B cell (primary cell): ENCODE results near the gene FBRS. TPM values are rescaled to one million over a fixed set of nuclear protein-coding genes. Genes with fewer than 3 reads are reported as not detected.

Experiments
- ATAC-seq: fragments of 200-7000 bp; cut with Tn5 transposase; one replicate; pipeline ENCODE4 v1.10.0; 2021; ENCODE audit warnings: low read depth, mild to moderate bottlenecking, moderate number of reproducible peaks, moderate library complexity
- CTCF ChIA-PET: fragments of 350-600 bp; sonication (Branson Sonifier 250); formaldehyde crosslinking; loops from one replicate; lab custom pipeline; 2021; ENCODE audit warnings: antibody characterized with exemption, inconsistent platforms; lab: Charles Lee
- POLR2A ChIA-PET: fragments of 350-600 bp; sonication (Branson Sonifier 250); formaldehyde crosslinking; loops from one replicate; lab custom pipeline; 2021; ENCODE audit warnings: antibody characterized with exemption; lab: Charles Lee
- DNase-seq: peaks from one replicate; pipeline ENCODE4 v3.0.0; 2013
- H2AFZ ChIP-seq: 2 replicates; pipeline ENCODE4 v1.6.1; 2012; ENCODE audit warnings: mild to moderate bottlenecking, low read depth, low read length; ENCODE audit not compliant: insufficient read depth, poor library complexity, severe bottlenecking
- H3K27ac ChIP-seq, 2 donors: 1 replicate in 1 of 2; 2 replicates in 1 of 2; pipeline ENCODE4 v1.5.1; 2012 to 2013; ENCODE audit warnings: low read length in 2 of 2, mild to moderate bottlenecking in 2 of 2, moderate library complexity in 1 of 2
- H3K27me3 ChIP-seq, 4 experiments: fragments of 200-600 bp in 1 of 4; sonication (generic) in 1 of 4; replicated peaks in 1 of 4; 1 replicate in 2 of 4; 2 replicates in 2 of 4; pipeline versions ENCODE4 v1.6.1 to v1.7.0; 2013 to 2016; ENCODE audit warnings: low read length in 3 of 4, mild to moderate bottlenecking in 2 of 4, mixed read lengths in 1 of 4, moderate library complexity in 1 of 4; ENCODE audit not compliant: insufficient read depth in 4 of 4, control insufficient read depth in 3 of 4; ENCODE audit errors: control extremely low read depth in 1 of 4
- H3K36me3 ChIP-seq, 2 experiments: replicated peaks in 1 of 2; 1 replicate in 1 of 2; 2 replicates in 1 of 2; pipeline versions ENCODE4 v1.6.1 to v1.7.1; 2013; ENCODE audit warnings: low read length in 1 of 2; ENCODE audit not compliant: insufficient read depth in 2 of 2, control insufficient read depth in 1 of 2; ENCODE audit errors: control extremely low read depth in 1 of 2, extremely low read depth in 1 of 2
- H3K4me1 ChIP-seq, 2 donors: fragments of 200-600 bp in 1 of 2; sonication (generic) in 1 of 2; 1 replicate in 1 of 2; 2 replicates in 1 of 2; pipeline versions ENCODE4 v1.5.1 to v1.6.1; 2013 to 2017; ENCODE audit warnings: low read length in 2 of 2; ENCODE audit not compliant: control insufficient read depth in 2 of 2, insufficient read depth in 2 of 2
- H3K4me2 ChIP-seq: replicated peaks from 2 replicates; pipeline ENCODE3; 2012; ENCODE audit warnings: mild to moderate bottlenecking, low read depth, low read length; ENCODE audit not compliant: poor library complexity, severe bottlenecking
- H3K4me3 ChIP-seq, 5 experiments: fragments of 200-600 bp in 1 of 5; sonication (generic) in 1 of 5; 1 replicate in 3 of 5; 2 replicates in 2 of 5; pipeline versions ENCODE4 v1.5.1 to v1.7.0; 2011 to 2016; ENCODE audit warnings: low read length in 4 of 5, mild to moderate bottlenecking in 4 of 5, low read depth in 2 of 5, control low read depth in 1 of 5, moderate library complexity in 1 of 5; ENCODE audit not compliant: insufficient read depth in 1 of 5; ENCODE audit errors: control extremely low read depth in 1 of 5, extremely low read depth in 1 of 5
- H3K79me2 ChIP-seq: fragments of 200-600 bp; sonication (generic); one replicate; pipeline ENCODE4 v1.6.0; 2016; ENCODE audit warnings: low read length; ENCODE audit not compliant: control insufficient read depth, insufficient read depth
- H3K9ac ChIP-seq: fragments of 200-600 bp; sonication (generic); 2 replicates; pipeline ENCODE4 v1.6.1; 2017; ENCODE audit warnings: mild to moderate bottlenecking, low read length, moderate library complexity
- H3K9me3 ChIP-seq, 3 donors: one replicate each; pipeline versions ENCODE4 v1.6.1 to v1.7.1; 2013; ENCODE audit warnings: low read length in 2 of 3; ENCODE audit not compliant: control insufficient read depth in 2 of 3, insufficient read depth in 1 of 3; ENCODE audit errors: control extremely low read depth in 1 of 3
- H4K20me1 ChIP-seq: 2 replicates; pipeline ENCODE4 v1.6.0; 2012; ENCODE audit warnings: mild to moderate bottlenecking, low read length; ENCODE audit not compliant: insufficient read depth, control insufficient read depth, poor library complexity, severe bottlenecking
- H3K27ac Mint-ChIP-seq: one replicate; pipeline ENCODE4 v1.8.0; 2021; ENCODE audit warnings: mixed read lengths
- H3K27me3 Mint-ChIP-seq: one replicate; pipeline ENCODE4 v1.8.0; 2021; ENCODE audit warnings: mixed read lengths
- H3K4me1 Mint-ChIP-seq: one replicate; pipeline ENCODE4 v1.8.0; 2021; ENCODE audit warnings: mixed read lengths
- H3K4me3 Mint-ChIP-seq: one replicate; pipeline ENCODE4 v1.8.0; 2021; ENCODE audit warnings: mixed read lengths
- H3K9me3 Mint-ChIP-seq: one replicate; pipeline ENCODE4 v1.8.0; 2022; ENCODE audit warnings: mixed read lengths; ENCODE audit not compliant: insufficient read depth
- EZH2 ChIP-seq: IDR thresholded peaks from 2 replicates; pipeline ENCODE4 v1.6.1; 2012; ENCODE audit warnings: borderline replicate concordance, low read depth, mild to moderate bottlenecking, moderate library complexity, low read length; ENCODE audit not compliant: insufficient read depth, poor library complexity, severe bottlenecking
- WGBS: methylation state at CpG from one replicate; pipeline ENCODE4 v1.1.5; 2013; ENCODE audit warnings: missing lambda C conversion rate; ENCODE audit not compliant: insufficient coverage; 5-methylcytosine and 5-hydroxymethylcytosine counted together
- intact Hi-C: fragments of 100-400 bp; cut with micrococcal nuclease; formaldehyde crosslinking; loops from one replicate; pipeline ENCODE4 v1.10.0; 2022
- polyA plus RNA-seq: library from polyadenylated mRNA; depleted of rRNA; stranded (reverse); fragments of >200 nt; gene quantifications from 2 replicates; pipeline ENCODE4 v1.2.3, GENCODE V29; 2012
- total RNA-seq, 2 donors: library from RNA; stranded (reverse); fragments of 120-200 nt in 1 of 2; gene quantifications; 1 replicate in 1 of 2; 2 replicates in 1 of 2; pipeline versions ENCODE4 v1.2.3 to v1.2.4, GENCODE V29; 2013 to 2022
- TF ChIP-seq, protein P1 (sequence below): fragments of 200-600 bp; IDR thresholded peaks from one replicate; pipeline ENCODE4 v1.8.0; 2022; ENCODE audit warnings: antibody characterized with exemption, mild to moderate bottlenecking

Gene FBRS
- total and polyA plus RNA-seq, 2 donors (not counting 1 experiment from before 2014, with no cell fraction given): 68.3 to 194 TPM

DNA sequence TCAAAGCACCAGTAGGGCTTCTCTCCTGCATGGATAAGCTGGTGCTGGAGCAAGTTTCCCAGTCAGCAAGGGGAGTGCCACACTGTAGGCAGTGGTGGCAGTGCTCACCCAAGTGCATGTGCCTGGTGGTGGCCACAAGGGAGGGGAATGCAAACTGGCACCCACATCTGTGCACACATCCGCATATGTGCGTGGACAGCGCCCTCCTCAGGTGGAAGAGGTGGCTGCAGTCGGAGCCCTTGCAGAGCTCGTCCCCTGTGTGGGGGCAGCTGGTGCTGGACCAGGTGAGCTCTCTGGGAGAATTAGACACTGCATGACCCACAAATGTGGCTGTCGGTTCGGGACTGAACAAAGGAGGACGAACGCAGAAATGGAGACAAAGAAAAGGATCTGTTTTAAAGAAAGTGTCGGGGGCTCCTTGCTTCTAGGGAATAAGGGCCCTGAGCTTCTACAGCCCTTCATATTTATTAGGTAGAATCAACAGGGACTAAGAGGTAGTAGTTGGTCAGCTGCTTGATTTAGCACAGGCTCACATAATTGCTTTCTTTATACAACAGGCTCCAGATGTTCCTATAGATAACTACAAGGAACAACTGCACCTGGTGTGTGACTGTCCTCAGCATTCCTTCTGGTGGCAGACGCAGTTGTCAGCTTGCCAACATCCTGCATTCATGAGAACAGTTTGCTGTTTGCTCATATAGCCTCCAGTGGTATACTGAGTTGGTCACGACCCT lies 42.7 kb upstream of the FBRS start:
- no peak overlapping the region for H2AFZ ChIP-seq
- peak; percentile 64 for ATAC-seq
- no peak overlapping the region for H3K9ac ChIP-seq
- no peak overlapping the region for H3K27ac Mint-ChIP-seq
- H3K27me3 ChIP-seq: no peaks in the 10 kb centered on the region
- no peaks in the 10 kb centered on the region for H3K36me3 ChIP-seq
- no peaks in the 10 kb centered on the region for H3K9me3 ChIP-seq
- no peaks in the 10 kb centered on the region for H4K20me1 ChIP-seq
- H3K4me3 Mint-ChIP-seq: no peak overlapping the region
- WGBS: 68% methylated on average over 10 of the region's 12 CpGs
- H3K4me1 ChIP-seq: peaks cover 5 to 12% of the 10 kb centered on the region in 2 donors
- no peaks in the 10 kb centered on the region for H3K9me3 Mint-ChIP-seq
- peaks cover 6% of the 10 kb centered on the region for H3K27me3 Mint-ChIP-seq
- TF ChIP-seq, protein P1, sequence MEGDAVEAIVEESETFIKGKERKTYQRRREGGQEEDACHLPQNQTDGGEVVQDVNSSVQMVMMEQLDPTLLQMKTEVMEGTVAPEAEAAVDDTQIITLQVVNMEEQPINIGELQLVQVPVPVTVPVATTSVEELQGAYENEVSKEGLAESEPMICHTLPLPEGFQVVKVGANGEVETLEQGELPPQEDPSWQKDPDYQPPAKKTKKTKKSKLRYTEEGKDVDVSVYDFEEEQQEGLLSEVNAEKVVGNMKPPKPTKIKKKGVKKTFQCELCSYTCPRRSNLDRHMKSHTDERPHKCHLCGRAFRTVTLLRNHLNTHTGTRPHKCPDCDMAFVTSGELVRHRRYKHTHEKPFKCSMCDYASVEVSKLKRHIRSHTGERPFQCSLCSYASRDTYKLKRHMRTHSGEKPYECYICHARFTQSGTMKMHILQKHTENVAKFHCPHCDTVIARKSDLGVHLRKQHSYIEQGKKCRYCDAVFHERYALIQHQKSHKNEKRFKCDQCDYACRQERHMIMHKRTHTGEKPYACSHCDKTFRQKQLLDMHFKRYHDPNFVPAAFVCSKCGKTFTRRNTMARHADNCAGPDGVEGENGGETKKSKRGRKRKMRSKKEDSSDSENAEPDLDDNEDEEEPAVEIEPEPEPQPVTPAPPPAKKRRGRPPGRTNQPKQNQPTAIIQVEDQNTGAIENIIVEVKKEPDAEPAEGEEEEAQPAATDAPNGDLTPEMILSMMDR: peak; percentile 73
- TF ChIP-seq EZH2: no peak
- no peaks in the 10 kb centered on the region for H3K79me2 ChIP-seq
- no peak overlapping the region for H3K4me3 ChIP-seq
- DNase-seq: peak; percentile 68
- ChIA-PET POLR2A (interaction anchor here (2.1 kb wide), 1 partner anchor 185 kb away, joined by 4 read pairs; the partner anchor contains the start of gene DCTPP1), CTCF (interaction anchor here (0.8 to 3.9 kb wide), 11 partner anchors 11 to 213 kb away, joined by 3 to 13 read pairs (median 4); partner anchors contain the start of gene DCTPP1)
- no peak overlapping the region for H3K27ac ChIP-seq
- H3K4me1 Mint-ChIP-seq: peaks cover 9% of the 10 kb centered on the region
- H3K4me2 ChIP-seq: no peak overlapping the region
- intact Hi-C loops: no loop called here

DNA sequence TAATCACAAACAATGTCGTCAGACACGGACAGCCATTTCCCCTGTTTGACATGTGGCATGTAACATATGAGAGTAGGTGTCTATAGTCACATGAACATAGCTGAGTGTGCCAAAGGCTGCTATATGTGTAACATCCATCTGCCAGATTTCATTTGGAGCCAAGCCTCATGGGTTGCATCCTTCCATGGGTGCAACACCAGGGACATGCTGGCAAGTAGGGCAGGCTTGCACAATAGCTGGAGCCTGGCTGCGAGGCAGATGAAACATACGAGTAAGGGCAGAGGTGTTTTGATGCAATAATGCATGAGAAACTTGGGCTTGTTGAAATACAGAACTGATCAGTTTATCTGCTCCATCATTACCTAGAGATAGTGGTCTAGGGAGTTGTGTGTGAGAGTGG lies 39.0 kb upstream of the FBRS start:
- H2AFZ ChIP-seq: no peak overlapping the region
- peaks cover under 1 to 2% of the 10 kb centered on the region in 2 donors for H3K4me1 ChIP-seq
- H3K4me2 ChIP-seq: no peak overlapping the region

More for the DNA sequence above, 39.0 kb upstream of the FBRS start:
- Mint-ChIP-seq H3K4me3 (no peak overlapping the region), H3K27me3 (peaks cover 21% of the 10 kb centered on the region), H3K4me1 (peaks cover 2% of the 10 kb centered on the region), H3K9me3 (no peaks in the 10 kb centered on the region), H3K27ac (no peak overlapping the region)
- DNase-seq (no peak), ATAC-seq (no peak)
- H4K20me1 ChIP-seq: no peaks in the 10 kb centered on the region
- ChIA-PET POLR2A (interaction anchor here (0.7 kb wide), 1 partner anchor 552 kb away, joined by 3 read pairs; no protein-coding TSS in a partner anchor), CTCF (interaction anchor here (0.8 to 2.3 kb wide), 5 partner anchors 10 to 201 kb away, joined by 3 to 10 read pairs (median 3); partner anchors contain the start of gene DCTPP1)
- no peaks in the 10 kb centered on the region for H3K9me3 ChIP-seq
- no peak overlapping the region for H3K27ac ChIP-seq
- H3K36me3 ChIP-seq: no peaks in the 10 kb centered on the region
- TF ChIP-seq, protein P1: no peak
- TF ChIP-seq EZH2: no peak
- no peak overlapping the region for H3K4me3 ChIP-seq
- H3K27me3 ChIP-seq: no peaks in the 10 kb centered on the region
- intact Hi-C loops: no loop called here
- WGBS: 100% methylated on average over 2 of the region's 4 CpGs
- no peaks in the 10 kb centered on the region for H3K79me2 ChIP-seq
- no peak overlapping the region for H3K9ac ChIP-seq
